ENCODE data around the gene SYT7. TPM values are rescaled to one million over a fixed set of nuclear protein-coding genes. Genes with fewer than 3 reads are reported as not detected.
A peak's percentile ranks its signal among the peaks of the same experiment; 100 is the strongest.

SYT7 gene
- total and polyA plus RNA-seq, 10 of the 15 experiments (the other 5 are each of a cell fraction or from before 2014, with no cell fraction given), result not detected

- no peak for TF ChIP-seq PRDM15 (CRISPR knock-in tag; IDR thresholded peaks at IDR 0.05)
- TF ChIP-seq, protein P1, sequence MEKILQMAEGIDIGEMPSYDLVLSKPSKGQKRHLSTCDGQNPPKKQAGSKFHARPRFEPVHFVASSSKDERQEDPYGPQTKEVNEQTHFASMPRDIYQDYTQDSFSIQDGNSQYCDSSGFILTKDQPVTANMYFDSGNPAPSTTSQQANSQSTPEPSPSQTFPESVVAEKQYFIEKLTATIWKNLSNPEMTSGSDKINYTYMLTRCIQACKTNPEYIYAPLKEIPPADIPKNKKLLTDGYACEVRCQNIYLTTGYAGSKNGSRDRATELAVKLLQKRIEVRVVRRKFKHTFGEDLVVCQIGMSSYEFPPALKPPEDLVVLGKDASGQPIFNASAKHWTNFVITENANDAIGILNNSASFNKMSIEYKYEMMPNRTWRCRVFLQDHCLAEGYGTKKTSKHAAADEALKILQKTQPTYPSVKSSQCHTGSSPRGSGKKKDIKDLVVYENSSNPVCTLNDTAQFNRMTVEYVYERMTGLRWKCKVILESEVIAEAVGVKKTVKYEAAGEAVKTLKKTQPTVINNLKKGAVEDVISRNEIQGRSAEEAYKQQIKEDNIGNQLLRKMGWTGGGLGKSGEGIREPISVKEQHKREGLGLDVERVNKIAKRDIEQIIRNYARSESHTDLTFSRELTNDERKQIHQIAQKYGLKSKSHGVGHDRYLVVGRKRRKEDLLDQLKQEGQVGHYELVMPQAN (conservative IDR thresholded peaks at IDR 0.05), result peak; percentile 97
- TF ChIP-seq, protein P2, sequence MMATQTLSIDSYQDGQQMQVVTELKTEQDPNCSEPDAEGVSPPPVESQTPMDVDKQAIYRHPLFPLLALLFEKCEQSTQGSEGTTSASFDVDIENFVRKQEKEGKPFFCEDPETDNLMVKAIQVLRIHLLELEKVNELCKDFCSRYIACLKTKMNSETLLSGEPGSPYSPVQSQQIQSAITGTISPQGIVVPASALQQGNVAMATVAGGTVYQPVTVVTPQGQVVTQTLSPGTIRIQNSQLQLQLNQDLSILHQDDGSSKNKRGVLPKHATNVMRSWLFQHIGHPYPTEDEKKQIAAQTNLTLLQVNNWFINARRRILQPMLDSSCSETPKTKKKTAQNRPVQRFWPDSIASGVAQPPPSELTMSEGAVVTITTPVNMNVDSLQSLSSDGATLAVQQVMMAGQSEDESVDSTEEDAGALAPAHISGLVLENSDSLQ (IDR thresholded peaks at IDR 0.05), result no peak
- TF ChIP-seq, protein P3, sequence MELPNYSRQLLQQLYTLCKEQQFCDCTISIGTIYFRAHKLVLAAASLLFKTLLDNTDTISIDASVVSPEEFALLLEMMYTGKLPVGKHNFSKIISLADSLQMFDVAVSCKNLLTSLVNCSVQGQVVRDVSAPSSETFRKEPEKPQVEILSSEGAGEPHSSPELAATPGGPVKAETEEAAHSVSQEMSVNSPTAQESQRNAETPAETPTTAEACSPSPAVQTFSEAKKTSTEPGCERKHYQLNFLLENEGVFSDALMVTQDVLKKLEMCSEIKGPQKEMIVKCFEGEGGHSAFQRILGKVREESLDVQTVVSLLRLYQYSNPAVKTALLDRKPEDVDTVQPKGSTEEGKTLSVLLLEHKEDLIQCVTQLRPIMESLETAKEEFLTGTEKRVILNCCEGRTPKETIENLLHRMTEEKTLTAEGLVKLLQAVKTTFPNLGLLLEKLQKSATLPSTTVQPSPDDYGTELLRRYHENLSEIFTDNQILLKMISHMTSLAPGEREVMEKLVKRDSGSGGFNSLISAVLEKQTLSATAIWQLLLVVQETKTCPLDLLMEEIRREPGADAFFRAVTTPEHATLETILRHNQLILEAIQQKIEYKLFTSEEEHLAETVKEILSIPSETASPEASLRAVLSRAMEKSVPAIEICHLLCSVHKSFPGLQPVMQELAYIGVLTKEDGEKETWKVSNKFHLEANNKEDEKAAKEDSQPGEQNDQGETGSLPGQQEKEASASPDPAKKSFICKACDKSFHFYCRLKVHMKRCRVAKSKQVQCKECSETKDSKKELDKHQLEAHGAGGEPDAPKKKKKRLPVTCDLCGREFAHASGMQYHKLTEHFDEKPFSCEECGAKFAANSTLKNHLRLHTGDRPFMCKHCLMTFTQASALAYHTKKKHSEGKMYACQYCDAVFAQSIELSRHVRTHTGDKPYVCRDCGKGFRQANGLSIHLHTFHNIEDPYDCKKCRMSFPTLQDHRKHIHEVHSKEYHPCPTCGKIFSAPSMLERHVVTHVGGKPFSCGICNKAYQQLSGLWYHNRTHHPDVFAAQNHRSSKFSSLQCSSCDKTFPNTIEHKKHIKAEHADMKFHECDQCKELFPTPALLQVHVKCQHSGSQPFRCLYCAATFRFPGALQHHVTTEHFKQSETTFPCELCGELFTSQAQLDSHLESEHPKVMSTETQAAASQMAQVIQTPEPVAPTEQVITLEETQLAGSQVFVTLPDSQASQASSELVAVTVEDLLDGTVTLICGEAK (IDR thresholded peaks at IDR 0.05; ENCODE audit: borderline replicate concordance), result peak; percentile 85
- TF ChIP-seq IKZF2 (IDR thresholded peaks at IDR 0.05), result no peak
- peak; percentile 99 for TF ChIP-seq MXI1 (IDR thresholded peaks at IDR 0.05; ENCODE audit: low read depth, low read length)
- no peak for TF ChIP-seq MTA3 (IDR thresholded peaks at IDR 0.05; ENCODE audit: borderline replicate concordance, low read length)
- TF ChIP-seq, protein P4, sequence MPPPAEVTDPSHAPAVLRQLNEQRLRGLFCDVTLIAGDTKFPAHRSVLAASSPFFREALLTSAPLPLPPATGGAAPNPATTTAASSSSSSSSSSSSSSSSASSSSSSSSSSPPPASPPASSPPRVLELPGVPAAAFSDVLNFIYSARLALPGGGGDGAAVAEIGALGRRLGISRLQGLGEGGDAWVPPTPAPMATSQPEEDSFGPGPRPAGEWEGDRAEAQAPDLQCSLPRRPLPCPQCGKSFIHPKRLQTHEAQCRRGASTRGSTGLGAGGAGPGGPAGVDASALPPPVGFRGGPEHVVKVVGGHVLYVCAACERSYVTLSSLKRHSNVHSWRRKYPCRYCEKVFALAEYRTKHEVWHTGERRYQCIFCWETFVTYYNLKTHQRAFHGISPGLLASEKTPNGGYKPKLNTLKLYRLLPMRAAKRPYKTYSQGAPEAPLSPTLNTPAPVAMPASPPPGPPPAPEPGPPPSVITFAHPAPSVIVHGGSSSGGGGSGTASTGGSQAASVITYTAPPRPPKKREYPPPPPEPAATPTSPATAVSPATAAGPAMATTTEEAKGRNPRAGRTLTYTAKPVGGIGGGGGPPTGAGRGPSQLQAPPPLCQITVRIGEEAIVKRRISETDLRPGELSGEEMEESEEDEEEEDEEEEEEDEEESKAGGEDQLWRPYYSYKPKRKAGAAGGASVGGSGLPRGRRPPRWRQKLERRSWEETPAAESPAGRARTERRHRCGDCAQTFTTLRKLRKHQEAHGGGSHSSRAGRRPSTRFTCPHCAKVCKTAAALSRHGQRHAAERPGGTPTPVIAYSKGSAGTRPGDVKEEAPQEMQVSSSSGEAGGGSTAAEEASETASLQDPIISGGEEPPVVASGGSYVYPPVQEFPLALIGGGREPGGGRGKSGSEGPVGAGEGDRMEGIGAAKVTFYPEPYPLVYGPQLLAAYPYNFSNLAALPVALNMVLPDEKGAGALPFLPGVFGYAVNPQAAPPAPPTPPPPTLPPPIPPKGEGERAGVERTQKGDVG (CRISPR knock-in tag; IDR thresholded peaks at IDR 0.05), result no peak
- no peak for TF ChIP-seq RUNX3 (IDR thresholded peaks at IDR 0.05; ENCODE audit: low read length)
- TF ChIP-seq EP300 (IDR thresholded peaks at IDR 0.05; ENCODE audit: borderline replicate concordance in 1 of 2, control insufficient read depth in 1 of 2, low read depth in 2 of 2, low read length in 2 of 2), result no peak
- TF ChIP-seq HCFC1 (IDR thresholded peaks at IDR 0.05; ENCODE audit: low read length), result no peak
- TF ChIP-seq YBX1 (IDR thresholded peaks at IDR 0.05), result no peak
- no peak for TF ChIP-seq POU2F2 (IDR thresholded peaks at IDR 0.05; ENCODE audit: borderline replicate concordance, low read depth, low read length)
- no peak for TF ChIP-seq ZNF217 (IDR thresholded peaks at IDR 0.05)
- no peak for TF ChIP-seq STAT1 (conservative IDR thresholded peaks at IDR 0.05)
These were observed 13.4 kb downstream of the SYT7 start (continued) for GRCh38 chr11:61567286-61568061.

Data from GM12878 (cell line).